K562 (cell line): ENCODE results near the gene FKBP7. TPM values are rescaled to one million over a fixed set of nuclear protein-coding genes. Genes with fewer than 3 reads are reported as not detected.
A peak's percentile ranks its signal among the peaks of the same experiment; 100 is the strongest.

Source experiments
- ARID1B ChIP-seq: fragments of 450-650 bp; IDR thresholded peaks from 2 replicates; pipeline ENCODE4 v1.6.1; 2016; ENCODE audit warnings: antibody characterized with exemption, mild to moderate bottlenecking, inconsistent platforms
- CEBPG ChIP-seq, 3 experiments: fragments of 200-800 bp in 1 of 3; sonication (Bioruptor generic) in 1 of 3; sonication (generic) in 1 of 3; formaldehyde crosslinking in 1 of 3; IDR thresholded peaks in 2 of 3; conservative IDR thresholded peaks in 1 of 3; 2 replicates each; pipeline versions ENCODE4 v1.6.1 to v1.8.0; 2016 to 2022; ENCODE audit warnings: missing compliant biosample characterization in 2 of 3, missing genetic modification characterization in 2 of 3, mild to moderate bottlenecking in 1 of 3, missing genetic modification reagents in 1 of 3
- CREB1 ChIP-seq, 2 experiments: sonication (generic) in 1 of 2; formaldehyde crosslinking in 1 of 2; IDR thresholded peaks; 2 replicates each; pipeline versions ENCODE4 v1.6.1 to v1.8.0; 2012 to 2022; ENCODE audit warnings: inconsistent platforms in 1 of 2, mild to moderate bottlenecking in 1 of 2, missing genetic modification reagents in 1 of 2, moderate library complexity in 1 of 2
- ETV1 ChIP-seq: fragments of 450-650 bp; conservative IDR thresholded peaks from 2 replicates; pipeline ENCODE4 v1.6.1; 2016; ENCODE audit warnings: missing genetic modification characterization, control low read depth, low read depth, missing compliant biosample characterization
- GATAD2B ChIP-seq: fragments of 450-650 bp; IDR thresholded peaks from 2 replicates; pipeline ENCODE4 v1.6.1; 2017; ENCODE audit warnings: mild to moderate bottlenecking, borderline replicate concordance
- HDAC1 ChIP-seq, 2 experiments: fragments of 450-650 bp; IDR thresholded peaks; 2 replicates each; pipeline ENCODE4 v1.6.1; 2016 to 2017; ENCODE audit warnings: inconsistent platforms in 1 of 2, mild to moderate bottlenecking in 1 of 2, moderate library complexity in 1 of 2
- HNRNPL ChIP-seq: fragments of 200-400 bp; formaldehyde crosslinking; IDR thresholded peaks from 2 replicates; pipeline ENCODE4 v1.6.1; 2017; ENCODE audit warnings: low read depth, mild to moderate bottlenecking, low read length
- HNRNPUL1 ChIP-seq: fragments of 200-400 bp; formaldehyde crosslinking; IDR thresholded peaks from 2 replicates; pipeline ENCODE4 v1.6.1; 2017; ENCODE audit warnings: low read length
- LCOR ChIP-seq: sonication (generic); formaldehyde crosslinking; IDR thresholded peaks from 2 replicates; pipeline ENCODE4 v1.8.0; 2022; ENCODE audit warnings: mild to moderate bottlenecking, missing genetic modification reagents
- LEF1 ChIP-seq: fragments of 450-650 bp; IDR thresholded peaks from 2 replicates; pipeline ENCODE4 v1.6.1; 2016; ENCODE audit warnings: mild to moderate bottlenecking
- MXI1 ChIP-seq: IDR thresholded peaks from 2 replicates; pipeline ENCODE4 v1.6.1; 2011; ENCODE audit warnings: low read depth, mild to moderate bottlenecking, improper control_type of control experiment, low read length
- RBFOX2 ChIP-seq: fragments of 200-400 bp; formaldehyde crosslinking; IDR thresholded peaks from 2 replicates; pipeline ENCODE4 v1.6.1; 2017; ENCODE audit warnings: low read depth, mild to moderate bottlenecking, low read length, moderate library complexity
- RBM25 ChIP-seq: fragments of 200-400 bp; formaldehyde crosslinking; IDR thresholded peaks from 2 replicates; pipeline ENCODE4 v1.6.1; 2018; ENCODE audit warnings: low read length, low read depth, moderate library complexity; ENCODE audit not compliant: severe bottlenecking
- SIN3B ChIP-seq: fragments of 450-650 bp; IDR thresholded peaks from 2 replicates; pipeline ENCODE4 v1.6.1; 2017; ENCODE audit warnings: low read depth, mild to moderate bottlenecking, moderate library complexity
- SMAD4 ChIP-seq: fragments of 250-450 bp; sonication (Bioruptor Pico); conservative IDR thresholded peaks from 2 replicates; pipeline ENCODE4 v1.8.0; 2021; ENCODE audit warnings: inconsistent platforms, mild to moderate bottlenecking, moderate library complexity
- ZBED1 ChIP-seq: IDR thresholded peaks from 2 replicates; pipeline ENCODE4 v1.6.1; 2014
- ZBTB12 ChIP-seq: fragments of 250-450 bp; sonication (Bioruptor Pico); IDR thresholded peaks from 2 replicates; pipeline ENCODE4 v1.4.0; 2020
- ZNF12 ChIP-seq: sonication (generic); formaldehyde crosslinking; IDR thresholded peaks from 2 replicates; pipeline ENCODE4 v1.4.0; 2020; ENCODE audit warnings: mild to moderate bottlenecking, missing genetic modification reagents
- ZNF778 ChIP-seq: fragments of 450-650 bp; formaldehyde crosslinking; IDR thresholded peaks from 2 replicates; pipeline ENCODE4 v1.4.0; 2020; ENCODE audit warnings: mild to moderate bottlenecking, moderate library complexity
- polyA plus RNA-seq, 8 experiments: library from polyadenylated mRNA; depleted of rRNA in 4 of 8; stranded (reverse) in 5 of 8; unstranded in 3 of 8; fragments of >200 nt; fragmentation: Nextera tagmentation in 2 of 8; fragmentation: Illumina TruSeq in 1 of 8; extraction: Ambion mirVana in 2 of 8; extraction: Trizol in 1 of 8; gene quantifications; 2 replicates each; pipeline versions ENCODE4 v1.2.1 to v1.2.3, GENCODE V29; 2011 to 2014; ENCODE audit warnings: inconsistent platforms in 1 of 8, missing spikeins in 1 of 8
- total RNA-seq, 7 experiments: library from RNA; depleted of rRNA in 6 of 7; stranded (reverse); fragments of >200 nt in 6 of 7; fragmentation: Illumina TruSeq in 2 of 7; extraction: Trizol in 2 of 7; gene quantifications; 2 replicates each; pipeline versions ENCODE4 v1.2.1 to v1.2.3, GENCODE V29; 2011 to 2021; ENCODE audit warnings: low replicate concordance in 1 of 7
- TF ChIP-seq, protein P1 (sequence below), 2 experiments: fragments of 450-650 bp; IDR thresholded peaks; 2 replicates each; pipeline ENCODE4 v1.6.1; 2016
- TF ChIP-seq, protein P2 (sequence below), 2 experiments: fragments of 450-650 bp; conservative IDR thresholded peaks; 2 replicates each; pipeline ENCODE4 v1.6.1; 2017; ENCODE audit warnings: mild to moderate bottlenecking in 2 of 2, moderate library complexity in 2 of 2
- TF ChIP-seq, protein P3 (sequence below): fragments of 250-450 bp; sonication (Bioruptor Pico); IDR thresholded peaks from 2 replicates; pipeline ENCODE4 v1.4.0; 2020; ENCODE audit warnings: mild to moderate bottlenecking, moderate library complexity, borderline replicate concordance

Gene FKBP7
- total and polyA plus RNA-seq, 9 of the 15 experiments (the other 6 are each of a cell fraction or from before 2014, with no cell fraction given), result 6.1 to 23.2 (median 19.0) TPM

DNA sequence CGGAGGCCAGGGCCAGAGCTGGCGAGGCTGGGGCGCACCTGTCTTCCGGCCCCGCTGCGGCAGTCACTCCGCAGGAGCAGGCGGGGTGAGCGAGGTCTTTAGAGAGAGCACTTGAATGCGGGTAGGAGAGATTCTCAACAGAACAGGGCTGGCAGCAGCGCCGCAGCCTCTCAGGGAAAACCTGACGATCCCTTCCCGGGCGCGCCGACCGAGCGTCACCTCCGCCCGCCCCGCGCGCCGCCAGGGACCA is 28.0 kb downstream of the FKBP7 start (continued):
- TF ChIP-seq MXI1 (peak; percentile 14; the same call in 1 of the 2 replicates), LEF1 (no peak), HDAC1 (IDR thresholded peaks at IDR 0.05) (0 out of 4 replicates have a peak, but pooled peaks of 1 of the 2 experiments have one; percentile 6), ZBTB12 (CRISPR knock-in tag) (peak; percentile 73; the same call in 1 of the 2 replicates), GATAD2B (no peak), ARID1B (0 out of 2 replicates have a peak, but pooled peaks have one; percentile 2), HNRNPL (no peak), SIN3B (peak; percentile 71; the same call in 1 of the 2 replicates), ZNF12 (CRISPR knock-in tag) (0 out of 2 replicates have a peak, but pooled peaks have one; percentile 46), ETV1 (peak; percentile 56), ZNF778 (no peak), RBM25 (no peak), RBFOX2 (no peak), SMAD4 (CRISPR knock-in tag) (no peak), ZBED1 (peak; percentile 19; the same call in 1 of the 2 replicates), CEBPG (CRISPR knock-in tag; IDR thresholded peaks at IDR 0.05) (no peak), CEBPG (tag; conservative IDR thresholded peaks at IDR 0.05 in 1 of 2, IDR thresholded peaks at IDR 0.05 in 1 of 2) (no peak), LCOR (CRISPR knock-in tag) (peak; percentile 51; the same call in 1 of the 2 replicates), CREB1 (IDR thresholded peaks at IDR 0.05) (peak; percentile 94), CREB1 (CRISPR knock-in tag; IDR thresholded peaks at IDR 0.05) (no peak; the same call in 1 of the 2 replicates), HNRNPUL1 (no peak)
- TF ChIP-seq, protein P1, sequence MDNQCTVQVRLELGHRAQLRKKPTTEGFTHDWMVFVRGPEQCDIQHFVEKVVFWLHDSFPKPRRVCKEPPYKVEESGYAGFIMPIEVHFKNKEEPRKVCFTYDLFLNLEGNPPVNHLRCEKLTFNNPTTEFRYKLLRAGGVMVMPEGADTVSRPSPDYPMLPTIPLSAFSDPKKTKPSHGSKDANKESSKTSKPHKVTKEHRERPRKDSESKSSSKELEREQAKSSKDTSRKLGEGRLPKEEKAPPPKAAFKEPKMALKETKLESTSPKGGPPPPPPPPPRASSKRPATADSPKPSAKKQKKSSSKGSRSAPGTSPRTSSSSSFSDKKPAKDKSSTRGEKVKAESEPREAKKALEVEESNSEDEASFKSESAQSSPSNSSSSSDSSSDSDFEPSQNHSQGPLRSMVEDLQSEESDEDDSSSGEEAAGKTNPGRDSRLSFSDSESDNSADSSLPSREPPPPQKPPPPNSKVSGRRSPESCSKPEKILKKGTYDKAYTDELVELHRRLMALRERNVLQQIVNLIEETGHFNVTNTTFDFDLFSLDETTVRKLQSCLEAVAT (IDR thresholded peaks at IDR 0.05), result peak in 1 of 2 experiments; percentile 24; a peak in 1 of 4 replicates
- TF ChIP-seq, protein P2, sequence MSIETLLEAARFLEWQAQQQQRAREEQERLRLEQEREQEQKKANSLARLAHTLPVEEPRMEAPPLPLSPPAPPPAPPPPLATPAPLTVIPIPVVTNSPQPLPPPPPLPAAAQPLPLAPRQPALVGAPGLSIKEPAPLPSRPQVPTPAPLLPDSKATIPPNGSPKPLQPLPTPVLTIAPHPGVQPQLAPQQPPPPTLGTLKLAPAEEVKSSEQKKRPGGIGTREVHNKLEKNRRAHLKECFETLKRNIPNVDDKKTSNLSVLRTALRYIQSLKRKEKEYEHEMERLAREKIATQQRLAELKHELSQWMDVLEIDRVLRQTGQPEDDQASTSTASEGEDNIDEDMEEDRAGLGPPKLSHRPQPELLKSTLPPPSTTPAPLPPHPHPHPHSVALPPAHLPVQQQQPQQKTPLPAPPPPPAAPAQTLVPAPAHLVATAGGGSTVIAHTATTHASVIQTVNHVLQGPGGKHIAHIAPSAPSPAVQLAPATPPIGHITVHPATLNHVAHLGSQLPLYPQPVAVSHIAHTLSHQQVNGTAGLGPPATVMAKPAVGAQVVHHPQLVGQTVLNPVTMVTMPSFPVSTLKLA (conservative IDR thresholded peaks at IDR 0.05), result 0 out of 4 replicates have a peak, but pooled peaks of 1 of the 2 experiments have one; percentile 3
- TF ChIP-seq, protein P3, sequence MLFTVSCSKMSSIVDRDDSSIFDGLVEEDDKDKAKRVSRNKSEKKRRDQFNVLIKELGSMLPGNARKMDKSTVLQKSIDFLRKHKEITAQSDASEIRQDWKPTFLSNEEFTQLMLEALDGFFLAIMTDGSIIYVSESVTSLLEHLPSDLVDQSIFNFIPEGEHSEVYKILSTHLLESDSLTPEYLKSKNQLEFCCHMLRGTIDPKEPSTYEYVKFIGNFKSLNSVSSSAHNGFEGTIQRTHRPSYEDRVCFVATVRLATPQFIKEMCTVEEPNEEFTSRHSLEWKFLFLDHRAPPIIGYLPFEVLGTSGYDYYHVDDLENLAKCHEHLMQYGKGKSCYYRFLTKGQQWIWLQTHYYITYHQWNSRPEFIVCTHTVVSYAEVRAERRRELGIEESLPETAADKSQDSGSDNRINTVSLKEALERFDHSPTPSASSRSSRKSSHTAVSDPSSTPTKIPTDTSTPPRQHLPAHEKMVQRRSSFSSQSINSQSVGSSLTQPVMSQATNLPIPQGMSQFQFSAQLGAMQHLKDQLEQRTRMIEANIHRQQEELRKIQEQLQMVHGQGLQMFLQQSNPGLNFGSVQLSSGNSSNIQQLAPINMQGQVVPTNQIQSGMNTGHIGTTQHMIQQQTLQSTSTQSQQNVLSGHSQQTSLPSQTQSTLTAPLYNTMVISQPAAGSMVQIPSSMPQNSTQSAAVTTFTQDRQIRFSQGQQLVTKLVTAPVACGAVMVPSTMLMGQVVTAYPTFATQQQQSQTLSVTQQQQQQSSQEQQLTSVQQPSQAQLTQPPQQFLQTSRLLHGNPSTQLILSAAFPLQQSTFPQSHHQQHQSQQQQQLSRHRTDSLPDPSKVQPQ (CRISPR knock-in tag), result no peak
